K562 (cell line): ENCODE measurements around the gene HGF. TPM values are rescaled to one million over a fixed set of nuclear protein-coding genes. Genes with fewer than 3 reads are reported as not detected.

Experiments used
- ATAC-seq: fragments of 200-7000 bp; cut with Tn5 transposase; 3 replicates; pipeline ENCODE4 v1.9.1; 2020; ENCODE audit warnings: moderate library complexity
- BruUV-seq: library from RNA; stranded (reverse); fragments of 400-500 nt; replicated peaks from 2 replicates; lab custom pipeline; 2021; lab: Mats Ljungman, UMichigan
- CTCF ChIA-PET: fragments of 300-600 bp; formaldehyde crosslinking; extraction: SDS; loops from one replicate; lab custom pipeline; 2021; ENCODE audit warnings: low intra/inter-chr PET ratio; lab: Yijun Ruan, JAX
- POLR2A ChIA-PET: fragments of 300-600, 350-650 bp; sonication (Branson Sonifier 250); formaldehyde crosslinking; extraction: SDS; loops from one replicate; lab custom pipeline; 2021; ENCODE audit warnings: antibody characterized with exemption, inconsistent platforms; lab: Yijun Ruan, JAX
- DNase-seq, 4 experiments: peaks; one replicate each; pipeline versions ENCODE4 v3.0.0 to v3.0.0-alpha.2; 2011 to 2018; ENCODE audit warnings: low spot score in 3 of 4, mixed read lengths in 3 of 4; ENCODE audit errors: extremely low read depth in 1 of 4
- FAIRE-seq: peaks from 2 replicates; lab custom pipeline; 2011; peaks lifted over from hg19 to GRCh38; lab: Jason Lieb, UNC
- H2AFZ ChIP-seq: 2 replicates; pipeline ENCODE4 v1.6.0; 2011; ENCODE audit warnings: low read depth, low read length, control low read depth, inconsistent platforms
- H3K27ac ChIP-seq: fragments of 200-600 bp; 3 replicates; pipeline ENCODE4 v1.8.0; 2011; ENCODE audit warnings: low read depth, mild to moderate bottlenecking, control low read depth, inconsistent platforms, low read length, moderate library complexity, mixed read lengths; ENCODE audit errors: extremely low read depth
- H3K27me3 ChIP-seq, 2 experiments: fragments of 300-600 bp in 1 of 2; 2 replicates in 1 of 2; 3 replicates in 1 of 2; pipeline versions ENCODE4 v1.6.0 to v1.8.0; 2011; ENCODE audit warnings: inconsistent platforms in 2 of 2, low read length in 2 of 2, mild to moderate bottlenecking in 1 of 2, mixed read lengths in 1 of 2, moderate library complexity in 1 of 2; ENCODE audit not compliant: control insufficient read depth in 2 of 2, insufficient read depth in 2 of 2
- H3K36me3 ChIP-seq: fragments of 300-600 bp; 3 replicates; pipeline ENCODE4 v1.8.0; 2011; ENCODE audit warnings: mild to moderate bottlenecking, low read length, inconsistent platforms; ENCODE audit not compliant: control insufficient read depth, insufficient read depth
- H3K4me1 ChIP-seq, 2 experiments: fragments of 200-600 bp in 1 of 2; replicated peaks in 1 of 2; 2 replicates in 1 of 2; 3 replicates in 1 of 2; pipeline versions ENCODE4 v1.5.1 to v1.8.0; 2011; ENCODE audit warnings: inconsistent platforms in 2 of 2, low read length in 2 of 2, mild to moderate bottlenecking in 1 of 2, mixed read lengths in 1 of 2, moderate library complexity in 1 of 2; ENCODE audit not compliant: control insufficient read depth in 2 of 2, insufficient read depth in 2 of 2
- H3K4me2 ChIP-seq: 2 replicates; pipeline ENCODE4 v1.6.1; 2011; ENCODE audit warnings: low read length, control low read depth, inconsistent platforms, mixed read lengths; ENCODE audit not compliant: insufficient read depth
- H3K4me3 ChIP-seq: fragments of 200-600 bp; sonication (generic), shearing (Covaris generic); 2 replicates; pipeline ENCODE4 v1.5.1; 2016; ENCODE audit warnings: control low read depth, inconsistent platforms
- H3K79me2 ChIP-seq: fragments of 200-600 bp; 3 replicates; pipeline ENCODE4 v1.8.0; 2011; ENCODE audit warnings: low read length, inconsistent platforms; ENCODE audit not compliant: control insufficient read depth, insufficient read depth
- H3K9ac ChIP-seq, 2 experiments: 2 replicates each; pipeline versions ENCODE4 v1.6.0 to v1.6.1; 2011; ENCODE audit warnings: low read depth in 2 of 2, low read length in 2 of 2, control low read depth in 1 of 2, inconsistent platforms in 1 of 2, mild to moderate bottlenecking in 1 of 2, mixed read lengths in 1 of 2; ENCODE audit not compliant: insufficient read depth in 1 of 2
- H3K9me1 ChIP-seq: one replicate; pipeline ENCODE4 v1.6.0; 2011; ENCODE audit warnings: inconsistent platforms, mild to moderate bottlenecking, low read length, moderate library complexity; ENCODE audit not compliant: control insufficient read depth, insufficient read depth
- H3K9me3 ChIP-seq: replicated peaks from 2 replicates; pipeline ENCODE4 v1.5.1; 2011; ENCODE audit warnings: low read depth, low read length, inconsistent platforms; ENCODE audit not compliant: control insufficient read depth, insufficient read depth
- H4K20me1 ChIP-seq: replicated peaks from 2 replicates; pipeline ENCODE4 v1.6.1; 2011; ENCODE audit warnings: low read length, inconsistent platforms, mixed read lengths; ENCODE audit not compliant: control insufficient read depth, insufficient read depth
- JUN ChIP-seq, 2 experiments: sonication (generic) in 1 of 2; formaldehyde crosslinking in 1 of 2; IDR thresholded peaks; 2 replicates each; pipeline versions ENCODE4 v1.6.1 to v1.8.0; 2012 to 2022; ENCODE audit warnings: borderline replicate concordance in 2 of 2, mild to moderate bottlenecking in 2 of 2, improper control_type of control experiment in 1 of 2, low read depth in 1 of 2, low read length in 1 of 2, missing genetic modification reagents in 1 of 2
- KDM5B ChIP-seq: fragments of 200-600 bp; sonication (generic); IDR thresholded peaks from 2 replicates; pipeline ENCODE4 v1.6.1; 2012; ENCODE audit warnings: low read depth, mild to moderate bottlenecking, moderate library complexity, low read length, control low read depth, inconsistent platforms; ENCODE audit not compliant: insufficient replicate concordance
- POLR2B ChIP-seq: fragments of 450-650 bp; IDR thresholded peaks from 2 replicates; pipeline ENCODE4 v1.6.1; 2018; ENCODE audit warnings: low read depth; ENCODE audit not compliant: partially characterized antibody
- SETDB1 ChIP-seq: IDR thresholded peaks from one replicate; pipeline ENCODE4 v1.6.1; 2012; ENCODE audit warnings: low read length, control low read depth, inconsistent platforms
- SLC30A9 ChIP-seq: fragments of 250-450 bp; sonication (Bioruptor Pico); IDR thresholded peaks from 2 replicates; pipeline ENCODE4 v1.8.0; 2022; ENCODE audit warnings: mild to moderate bottlenecking, moderate library complexity
- TCF3 ChIP-seq: sonication (generic); formaldehyde crosslinking; IDR thresholded peaks from 2 replicates; pipeline ENCODE4 v1.4.0; 2020; ENCODE audit warnings: mild to moderate bottlenecking, missing genetic modification reagents
- ZNF431 ChIP-seq: sonication (generic); formaldehyde crosslinking; IDR thresholded peaks from 2 replicates; pipeline ENCODE4 v1.8.0; 2022; ENCODE audit warnings: mild to moderate bottlenecking, missing genetic modification reagents
- WGBS: fragments of 100-300 bp; shearing (Covaris generic); methylation state at CpG from one replicate; pipeline ENCODE4 v1.1.6; 2016; ENCODE audit warnings: low coverage, mixed read lengths; ENCODE audit not compliant: insufficient coverage; ENCODE audit errors: missing lambda C conversion rate; 5-methylcytosine and 5-hydroxymethylcytosine counted together
- in situ Hi-C: fragments of 300-500 bp; cut with MboI; formaldehyde crosslinking; loops from 4 replicates; pipeline ENCODE4 v1.15.0; 2018; ENCODE audit warnings: inconsistent platforms, mixed read lengths
- intact Hi-C: fragments of 100-400 bp; cut with micrococcal nuclease; formaldehyde crosslinking; loops from 2 replicates; pipeline ENCODE4 v1.14.2; 2022
- polyA plus RNA-seq, 8 experiments: library from polyadenylated mRNA; depleted of rRNA in 4 of 8; stranded (reverse) in 5 of 8; unstranded in 3 of 8; fragments of >200 nt; fragmentation: Nextera tagmentation in 2 of 8; fragmentation: Illumina TruSeq in 1 of 8; extraction: Ambion mirVana in 2 of 8; extraction: Trizol in 1 of 8; gene quantifications; 2 replicates each; pipeline versions ENCODE4 v1.2.1 to v1.2.3, GENCODE V29; 2011 to 2014; ENCODE audit warnings: inconsistent platforms in 1 of 8, missing spikeins in 1 of 8
- total RNA-seq, 7 experiments: library from RNA; depleted of rRNA in 6 of 7; stranded (reverse); fragments of >200 nt in 6 of 7; fragmentation: Illumina TruSeq in 2 of 7; extraction: Trizol in 2 of 7; gene quantifications; 2 replicates each; pipeline versions ENCODE4 v1.2.1 to v1.2.3, GENCODE V29; 2011 to 2021; ENCODE audit warnings: low replicate concordance in 1 of 7
- TF ChIP-seq, protein P1 (sequence below): IDR thresholded peaks from 2 replicates; pipeline ENCODE4 v1.6.1; 2011; ENCODE audit warnings: borderline replicate concordance, low read depth, mild to moderate bottlenecking, moderate library complexity, low read length; ENCODE audit not compliant: insufficient read depth, poor library complexity, severe bottlenecking

HGF gene
- total and polyA plus RNA-seq, 9 of the 15 experiments (the other 6 are each of a cell fraction or from before 2014, with no cell fraction given), result 0.02 TPM; not detected in 8

- TF ChIP-seq TCF3 (CRISPR knock-in tag) (no peak), JUN (IDR thresholded peaks at IDR 0.05; ENCODE audit: borderline replicate concordance, low read depth, low read length) (no peak), JUN (CRISPR knock-in tag; IDR thresholded peaks at IDR 0.05; ENCODE audit: borderline replicate concordance) (no peak), POLR2B (no peak), ZNF431 (no peak), KDM5B (no peak), SLC30A9 (CRISPR knock-in tag) (no peak), SETDB1 (no peak)
- TF ChIP-seq, protein P1, sequence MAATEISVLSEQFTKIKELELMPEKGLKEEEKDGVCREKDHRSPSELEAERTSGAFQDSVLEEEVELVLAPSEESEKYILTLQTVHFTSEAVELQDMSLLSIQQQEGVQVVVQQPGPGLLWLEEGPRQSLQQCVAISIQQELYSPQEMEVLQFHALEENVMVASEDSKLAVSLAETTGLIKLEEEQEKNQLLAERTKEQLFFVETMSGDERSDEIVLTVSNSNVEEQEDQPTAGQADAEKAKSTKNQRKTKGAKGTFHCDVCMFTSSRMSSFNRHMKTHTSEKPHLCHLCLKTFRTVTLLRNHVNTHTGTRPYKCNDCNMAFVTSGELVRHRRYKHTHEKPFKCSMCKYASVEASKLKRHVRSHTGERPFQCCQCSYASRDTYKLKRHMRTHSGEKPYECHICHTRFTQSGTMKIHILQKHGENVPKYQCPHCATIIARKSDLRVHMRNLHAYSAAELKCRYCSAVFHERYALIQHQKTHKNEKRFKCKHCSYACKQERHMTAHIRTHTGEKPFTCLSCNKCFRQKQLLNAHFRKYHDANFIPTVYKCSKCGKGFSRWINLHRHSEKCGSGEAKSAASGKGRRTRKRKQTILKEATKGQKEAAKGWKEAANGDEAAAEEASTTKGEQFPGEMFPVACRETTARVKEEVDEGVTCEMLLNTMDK, result no peak
- Histone ChIP-seq H3K36me3 (no peaks in the 10 kb centered on the region), H4K20me1 (no peaks in the 10 kb centered on the region), H3K4me2 (no peak overlapping the region), H3K27me3 (no peaks in the 10 kb centered on the region), H3K4me1 (no peaks in the 10 kb centered on the region), H3K9ac (no peak overlapping the region), H3K27ac (no peak overlapping the region), H3K9me1 (no peaks in the 10 kb centered on the region), H2AFZ (no peak overlapping the region), H3K4me3 (no peak overlapping the region), H3K79me2 (no peaks in the 10 kb centered on the region), H3K9me3 (peaks cover 2% of the 10 kb centered on the region)
- ChIA-PET CTCF (no interaction called here), POLR2A (no interaction called here)
- in situ Hi-C loops (no loop called here), intact Hi-C loops (no loop called here)
- ATAC-seq (no peak), DNase-seq (no peak), FAIRE-seq (no peak)
- BruUV-seq, result no TSS peak
- WGBS, result 0% methylated on average over 2 of the region's 2 CpGs
These were observed 89.7 kb downstream of the HGF start for GRCh38 chr7:81680120-81680519.
